Neural crest cell (in vitro differentiated cells): Measurements from ENCODE around the gene CCDC136. TPM values are rescaled to one million over a fixed set of nuclear protein-coding genes. Genes with fewer than 3 reads are reported as not detected.

ENCODE experiments used
- DNase-seq: peaks from one replicate; pipeline ENCODE4 v3.0.0; 2021; ENCODE audit warnings: low read depth, mixed read lengths, low spot score
- H3K27ac Mint-ChIP-seq: one replicate; pipeline ENCODE4 v1.8.0; 2021; ENCODE audit warnings: mild to moderate bottlenecking, mixed read lengths; ENCODE audit not compliant: unreplicated experiment
- H3K27me3 Mint-ChIP-seq: 2 replicates; pipeline ENCODE4 v1.8.0; 2021; ENCODE audit warnings: low read depth, mild to moderate bottlenecking, mixed read lengths
- H3K36me3 Mint-ChIP-seq: 2 replicates; pipeline ENCODE4 v1.8.0; 2021; ENCODE audit warnings: low read depth, mild to moderate bottlenecking, mixed read lengths
- H3K4me1 Mint-ChIP-seq: 2 replicates; pipeline ENCODE4 v1.8.0; 2021; ENCODE audit warnings: mixed read lengths
- H3K4me3 Mint-ChIP-seq: one replicate; pipeline ENCODE4 v1.8.0; 2021; ENCODE audit warnings: mild to moderate bottlenecking, mixed read lengths
- H3K9me3 Mint-ChIP-seq: 2 replicates; pipeline ENCODE4 v1.8.0; 2021; ENCODE audit warnings: mixed read lengths
- CTCF ChIP-seq: fragments of 200-600 bp; sonication (generic); conservative IDR thresholded peaks from 2 replicates; pipeline ENCODE4 v1.5.0; 2021; ENCODE audit warnings: antibody characterized with exemption, mild to moderate bottlenecking
- total RNA-seq: library from RNA; stranded (reverse); gene quantifications from 2 replicates; pipeline ENCODE4 v1.2.1, GENCODE V29; 2021

Gene CCDC136
- total RNA-seq, 1 donor from 2014 or later, result 70.6 TPM

GRCh38 chr7:128758553-128758952 lies 33.2 kb upstream of the CCDC136 start:
- H3K36me3 Mint-ChIP-seq, result peaks cover 6% of the 10 kb centered on the region

DNA sequence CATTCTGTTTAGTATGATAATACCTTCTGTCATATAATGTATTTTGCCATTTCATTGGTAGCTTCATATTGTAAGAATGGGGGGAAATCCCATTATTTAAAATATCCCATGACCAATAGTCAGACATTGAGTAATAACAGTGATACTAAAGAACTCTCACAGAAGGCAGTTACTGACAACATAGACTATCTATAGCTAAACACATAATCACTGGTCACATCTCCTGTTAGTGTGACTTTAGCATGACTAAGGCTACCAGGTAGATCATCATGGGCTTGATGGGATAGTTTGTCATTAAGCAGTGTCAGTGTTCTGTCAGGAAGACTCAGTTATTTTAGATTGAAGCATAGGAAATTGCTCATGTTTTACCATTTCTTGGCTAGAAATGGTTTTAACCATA lies 32.5 kb upstream of the CCDC136 start:
- Mint-ChIP-seq H3K4me3 (no peak overlapping the region), H3K36me3 (peaks cover 6% of the 10 kb centered on the region), H3K4me1 (no peaks in the 10 kb centered on the region), H3K27ac (no peak overlapping the region), H3K27me3 (no peaks in the 10 kb centered on the region), H3K9me3 (no peaks in the 10 kb centered on the region)
- no peak for DNase-seq
- no peak for TF ChIP-seq CTCF

More at GRCh38 chr7:128758553-128758952, 33.2 kb upstream of the CCDC136 start:
- no peak overlapping the region for H3K27ac Mint-ChIP-seq
- TF ChIP-seq CTCF, result no peak
- H3K4me1 Mint-ChIP-seq, result no peaks in the 10 kb centered on the region
- H3K27me3 Mint-ChIP-seq, result no peaks in the 10 kb centered on the region
- H3K4me3 Mint-ChIP-seq, result no peak overlapping the region
- no peak for DNase-seq
- H3K9me3 Mint-ChIP-seq, result no peaks in the 10 kb centered on the region

DNA sequence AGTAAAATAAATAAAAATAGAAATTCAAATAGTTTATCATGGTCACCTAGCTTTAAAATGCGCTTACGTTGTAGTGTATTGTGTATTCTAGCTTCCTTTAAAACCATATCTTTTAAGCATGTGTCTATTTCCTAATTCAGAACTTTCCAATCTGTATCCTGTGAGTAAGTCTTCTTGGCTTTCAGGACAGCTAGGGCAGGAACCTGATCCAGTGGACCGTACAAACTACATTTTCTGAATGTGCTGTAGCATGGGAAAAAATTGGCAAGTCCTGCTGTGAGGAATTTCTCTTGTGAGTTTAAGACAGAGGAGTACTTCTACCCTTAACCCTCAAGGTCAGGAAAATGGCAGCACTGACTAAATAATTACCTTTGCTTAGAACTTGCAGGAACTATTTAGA lies 28.2 kb upstream of the CCDC136 start:
- H3K4me3 Mint-ChIP-seq, result no peak overlapping the region
- no peak for TF ChIP-seq CTCF
- H3K27me3 Mint-ChIP-seq, result no peaks in the 10 kb centered on the region
- DNase-seq, result no peak
- no peak overlapping the region for H3K27ac Mint-ChIP-seq
- H3K9me3 Mint-ChIP-seq, result no peaks in the 10 kb centered on the region
- H3K36me3 Mint-ChIP-seq, result peaks cover 13% of the 10 kb centered on the region
- H3K4me1 Mint-ChIP-seq, result no peaks in the 10 kb centered on the region

DNA sequence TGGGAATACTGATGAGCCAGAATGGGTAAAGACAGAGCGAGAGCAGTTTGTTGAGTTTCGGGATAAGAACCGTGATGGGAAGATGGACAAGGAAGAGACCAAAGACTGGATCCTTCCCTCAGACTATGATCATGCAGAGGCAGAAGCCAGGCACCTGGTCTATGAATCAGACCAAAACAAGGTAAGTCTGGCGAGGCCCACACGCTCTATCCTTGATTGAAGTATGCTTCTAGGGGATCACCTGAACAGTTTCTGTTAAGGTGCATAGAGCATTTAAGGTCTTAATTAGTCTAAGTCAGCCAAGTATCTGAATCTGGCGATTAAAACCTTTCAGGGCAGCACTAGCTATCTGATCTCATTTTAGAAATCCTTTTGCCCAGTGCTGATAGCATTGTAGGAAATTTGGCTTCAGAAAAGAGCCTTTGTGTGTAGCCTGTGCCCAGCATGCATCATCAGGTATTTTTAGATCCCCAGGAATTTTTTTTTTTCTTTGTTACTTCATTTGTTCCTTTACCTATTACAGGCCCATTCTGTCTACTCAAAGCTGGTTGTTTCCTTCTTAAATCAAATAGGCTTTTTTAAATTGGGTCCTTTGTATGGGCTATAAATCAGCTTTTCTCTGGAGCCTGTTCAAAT lies 24.2 kb upstream of the CCDC136 start:
- no peak for TF ChIP-seq CTCF
- Mint-ChIP-seq H3K27ac (no peak overlapping the region), H3K36me3 (peaks cover 36% of the 10 kb centered on the region), H3K4me3 (no peak overlapping the region), H3K9me3 (no peaks in the 10 kb centered on the region), H3K4me1 (no peaks in the 10 kb centered on the region), H3K27me3 (no peaks in the 10 kb centered on the region)
- no peak for DNase-seq

DNA sequence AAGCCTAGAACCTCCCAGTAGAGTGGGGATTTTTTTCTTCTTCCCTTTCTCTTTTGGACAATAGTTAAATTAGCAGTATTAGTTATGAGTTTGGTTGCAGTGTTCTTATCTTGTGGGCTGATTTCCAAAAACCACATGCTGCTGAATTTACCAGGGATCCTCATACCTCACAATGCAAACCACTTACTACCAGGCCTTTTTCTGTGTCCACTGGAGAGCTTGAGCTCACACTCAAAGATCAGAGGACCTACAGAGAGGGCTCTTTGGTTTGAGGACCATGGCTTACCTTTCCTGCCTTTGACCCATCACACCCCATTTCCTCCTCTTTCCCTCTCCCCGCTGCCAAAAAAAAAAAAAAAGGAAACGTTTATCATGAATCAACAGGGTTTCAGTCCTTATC lies 21.5 kb upstream of the CCDC136 start:
- Mint-ChIP-seq H3K4me3 (no peak overlapping the region), H3K27ac (no peak overlapping the region), H3K4me1 (no peaks in the 10 kb centered on the region), H3K36me3 (peaks cover 57% of the 10 kb centered on the region), H3K27me3 (no peaks in the 10 kb centered on the region), H3K9me3 (peaks cover 3% of the 10 kb centered on the region)
- no peak for DNase-seq
- TF ChIP-seq CTCF, result no peak
